ENCODE measurements around the gene ROPN1. TPM values are rescaled to one million over a fixed set of nuclear protein-coding genes. Genes with fewer than 3 reads are reported as not detected.

The ROPN1 gene
- total and polyA plus RNA-seq, 2 experiments from 2014 or later, result 0.11 TPM; not detected in 1

GRCh38 chr3:123986427-123986826 lies 5.5 kb downstream of the ROPN1 start (continued):
- TF ChIP-seq JUNB (IDR thresholded peaks at IDR 0.05; ENCODE audit: unreplicated experiment), result no peak
- no peak for TF ChIP-seq STAT1 (IDR thresholded peaks at IDR 0.05; ENCODE audit: unreplicated experiment)
- TF ChIP-seq NANOG (IDR thresholded peaks at IDR 0.05; ENCODE audit: borderline replicate concordance), result no peak
- no peak for TF ChIP-seq EZH2phosphoT487 (IDR thresholded peaks at IDR 0.05; ENCODE audit: unreplicated experiment)

GRCh38 chr3:123984957-123985356 lies 7.0 kb downstream of the ROPN1 start:
- H3K4me1 ChIP-seq (ENCODE audit: insufficient read depth), result no peaks in the 10 kb centered on the region; the same call in 1 of the 2 replicates
- H3K4me3 ChIP-seq, result no peak overlapping the region
- H2AFZ ChIP-seq, result no peak overlapping the region
- no peak overlapping the region for H3K27ac ChIP-seq (ENCODE audit: low read depth)
- H3F3A ChIP-seq (replicated peaks; ENCODE audit: low read depth), result no peaks in the 10 kb centered on the region
- peaks cover 19% of the 10 kb centered on the region for H3K27me3 ChIP-seq (ENCODE audit: insufficient read depth)
- H3K36me3 Mint-ChIP-seq (ENCODE audit: low read depth), result no peaks in the 10 kb centered on the region
- DNase-seq (ENCODE audit: low spot score), result no peak
- H3K9me3 Mint-ChIP-seq, result no peaks in the 10 kb centered on the region
- no peaks in the 10 kb centered on the region for H3K79me2 ChIP-seq (replicated peaks; ENCODE audit: insufficient read depth)
- TF ChIP-seq JUNB (IDR thresholded peaks at IDR 0.05; ENCODE audit: unreplicated experiment), result no peak
- no peak for TF ChIP-seq POLR2AphosphoS5 (IDR thresholded peaks at IDR 0.05; ENCODE audit: low read depth)
- no peak for TF ChIP-seq STAT1 (IDR thresholded peaks at IDR 0.05; ENCODE audit: unreplicated experiment)
- TF ChIP-seq CREB1 (CRISPR knock-in tag; IDR thresholded peaks at IDR 0.05; ENCODE audit: low read depth), result no peak
- no peak for TF ChIP-seq ZNF462 (CRISPR knock-in tag; IDR thresholded peaks at IDR 0.05)
- no peak for TF ChIP-seq ZNF331 (CRISPR knock-in tag; IDR thresholded peaks at IDR 0.05; ENCODE audit: low read depth)
- no peak for TF ChIP-seq ETS1 (IDR thresholded peaks at IDR 0.05)
- no peak for TF ChIP-seq ZNF114 (CRISPR knock-in tag; IDR thresholded peaks at IDR 0.05)
- no peak for TF ChIP-seq EZH2phosphoT487 (IDR thresholded peaks at IDR 0.05; ENCODE audit: unreplicated experiment)
- TF ChIP-seq REST (IDR thresholded peaks at IDR 0.05; ENCODE audit: unreplicated experiment), result no peak
- H3K4me3 Mint-ChIP-seq, result no peak overlapping the region
- H3K36me3 ChIP-seq (ENCODE audit: insufficient read depth), result no peaks in the 10 kb centered on the region
- no peak overlapping the region for H3K4me2 ChIP-seq
- H3K27me3 Mint-ChIP-seq (ENCODE audit: insufficient read depth, low read depth, poor library complexity), result peaks cover 2% of the 10 kb centered on the region
- ATAC-seq, result no peak
- H3K27ac Mint-ChIP-seq, result no peak overlapping the region
- H4K20me1 ChIP-seq (replicated peaks; ENCODE audit: insufficient read depth), result no peaks in the 10 kb centered on the region
- H3K9me2 ChIP-seq (ENCODE audit: insufficient read depth), result no peaks in the 10 kb centered on the region
- H3K4me1 Mint-ChIP-seq, result peaks cover 2% of the 10 kb centered on the region; the same call in 1 of the 3 replicates

Data from GM23338 (cell line).